Lower leg skin (tissue), 4 donors: ENCODE results near the gene TMEM213. TPM values are rescaled to one million over a fixed set of nuclear protein-coding genes. Genes with fewer than 3 reads are reported as not detected.

Experiments
- DNase-seq, 2 donors: peaks; one replicate each; pipeline ENCODE4 v3.0.0-alpha.2; 2019; ENCODE audit warnings: low spot score in 2 of 2
- H3K4me3 ChIP-seq: fragments of 200-600 bp; sonication (generic); 2 replicates; pipeline ENCODE4 v1.5.1; 2017; ENCODE audit warnings: mild to moderate bottlenecking, low read depth; ENCODE audit not compliant: poor library complexity, severe bottlenecking
- POLR2A ChIP-seq, 2 donors: fragments of 450-650 bp; IDR thresholded peaks; one replicate each; pipeline ENCODE4 v1.6.1; 2016 to 2017; ENCODE audit warnings: antibody characterized with exemption in 2 of 2, mild to moderate bottlenecking in 1 of 2, moderate library complexity in 1 of 2
- WGBS, 2 donors: methylation state at CpG; one replicate each; pipeline ENCODE4 v1.1.5; 2018; 5-methylcytosine and 5-hydroxymethylcytosine counted together
- intact Hi-C: fragments of 100-400 bp; cut with DNase I; formaldehyde crosslinking; loops from one replicate; pipeline ENCODE4 v1.15.0; 2023; ENCODE audit warnings: low total_unique reads
- total RNA-seq, 4 donors: library from RNA; depleted of rRNA; stranded (reverse); fragments of >200 nt; gene quantifications; one replicate each; pipeline ENCODE4 v1.1.0, GENCODE V29; 2016
- TF ChIP-seq, protein P1 (sequence below), 3 donors: fragments of 450-650 bp; IDR thresholded peaks; one replicate each; pipeline ENCODE4 v1.5.1; 2016; ENCODE audit warnings: antibody characterized with exemption in 3 of 3, mild to moderate bottlenecking in 3 of 3, moderate library complexity in 2 of 3

The TMEM213 gene
- total RNA-seq, 4 donors from 2014 or later: 2.5 to 13.3 (median 6.5) TPM

DNA sequence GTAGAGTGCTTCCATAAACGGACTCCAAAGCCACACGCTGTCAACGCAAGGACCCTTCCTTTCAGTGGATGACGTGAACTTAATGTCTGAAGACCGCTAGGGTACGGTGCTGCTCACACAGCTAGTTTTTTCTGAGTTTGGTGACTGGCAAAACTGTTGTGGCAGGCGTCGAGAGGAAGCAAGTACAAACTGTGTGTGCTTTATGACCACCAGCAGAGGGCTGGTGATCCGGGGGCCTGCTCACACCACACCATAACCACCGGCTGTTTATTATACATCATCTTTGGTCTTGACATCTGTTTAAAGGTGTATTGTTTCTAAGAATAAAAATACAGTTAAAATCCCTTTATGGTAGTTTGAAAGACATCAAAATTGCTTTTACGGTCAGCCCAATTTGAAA, 37.3 kb downstream of the TMEM213 start:
- WGBS, 2 donors: 84 to 89% methylated on average over 11 of the region's 11 CpGs
- H3K4me3 ChIP-seq: no peak overlapping the region
- no peak for TF ChIP-seq POLR2A (IDR thresholded peaks at IDR 0.05)
- TF ChIP-seq, protein P1, sequence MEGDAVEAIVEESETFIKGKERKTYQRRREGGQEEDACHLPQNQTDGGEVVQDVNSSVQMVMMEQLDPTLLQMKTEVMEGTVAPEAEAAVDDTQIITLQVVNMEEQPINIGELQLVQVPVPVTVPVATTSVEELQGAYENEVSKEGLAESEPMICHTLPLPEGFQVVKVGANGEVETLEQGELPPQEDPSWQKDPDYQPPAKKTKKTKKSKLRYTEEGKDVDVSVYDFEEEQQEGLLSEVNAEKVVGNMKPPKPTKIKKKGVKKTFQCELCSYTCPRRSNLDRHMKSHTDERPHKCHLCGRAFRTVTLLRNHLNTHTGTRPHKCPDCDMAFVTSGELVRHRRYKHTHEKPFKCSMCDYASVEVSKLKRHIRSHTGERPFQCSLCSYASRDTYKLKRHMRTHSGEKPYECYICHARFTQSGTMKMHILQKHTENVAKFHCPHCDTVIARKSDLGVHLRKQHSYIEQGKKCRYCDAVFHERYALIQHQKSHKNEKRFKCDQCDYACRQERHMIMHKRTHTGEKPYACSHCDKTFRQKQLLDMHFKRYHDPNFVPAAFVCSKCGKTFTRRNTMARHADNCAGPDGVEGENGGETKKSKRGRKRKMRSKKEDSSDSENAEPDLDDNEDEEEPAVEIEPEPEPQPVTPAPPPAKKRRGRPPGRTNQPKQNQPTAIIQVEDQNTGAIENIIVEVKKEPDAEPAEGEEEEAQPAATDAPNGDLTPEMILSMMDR (IDR thresholded peaks at IDR 0.05): no peak
- intact Hi-C loops: no loop called here
- DNase-seq: no peak

GRCh38 chr7:138837627-138838026, 39.8 kb downstream of the TMEM213 start:
- TF ChIP-seq POLR2A (IDR thresholded peaks at IDR 0.05): no peak
- TF ChIP-seq, protein P1 (IDR thresholded peaks at IDR 0.05): no peak
- WGBS, 2 donors: 70 to 74% methylated on average over 11 to 13 of the region's 13 CpGs
- intact Hi-C loops: no loop called here
- no peak overlapping the region for H3K4me3 ChIP-seq
- DNase-seq: no peak

DNA sequence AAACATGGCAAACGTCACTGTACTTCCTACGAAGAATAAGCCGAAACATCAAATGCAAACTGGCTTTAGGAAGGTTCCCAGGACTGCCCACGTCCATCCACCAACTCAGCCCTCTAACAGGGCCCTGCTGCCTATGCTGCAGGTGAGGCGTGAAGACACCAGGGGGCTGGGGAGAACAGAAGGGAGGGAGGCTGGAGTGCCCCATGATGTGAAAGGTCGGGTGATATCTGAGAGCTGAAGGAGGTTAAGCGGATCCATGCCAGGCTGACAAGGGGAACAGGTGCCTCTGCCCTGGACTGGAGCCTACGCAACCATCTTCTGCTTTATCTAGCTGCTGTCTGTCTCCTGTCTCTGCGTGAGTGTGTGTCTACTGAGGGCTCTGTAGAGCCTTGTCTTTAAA, 40.4 kb downstream of the TMEM213 start:
- H3K4me3 ChIP-seq: no peak overlapping the region
- no peak for TF ChIP-seq POLR2A (IDR thresholded peaks at IDR 0.05)
- WGBS, 2 donors: 87 to 88% methylated on average over 9 of the region's 9 CpGs
- DNase-seq: no peak
- intact Hi-C loops: no loop called here

- TF ChIP-seq POLR2A (IDR thresholded peaks at IDR 0.05): no peak
- TF ChIP-seq, protein P1 (IDR thresholded peaks at IDR 0.05): no peak
- WGBS, 2 donors: 88 to 92% methylated on average over 12 of the region's 12 CpGs
- DNase-seq: no peak
- intact Hi-C loops: no loop called here
- no peak overlapping the region for H3K4me3 ChIP-seq
These were observed 44.3 kb downstream of the TMEM213 start for GRCh38 chr7:138842111-138842510.

DNA sequence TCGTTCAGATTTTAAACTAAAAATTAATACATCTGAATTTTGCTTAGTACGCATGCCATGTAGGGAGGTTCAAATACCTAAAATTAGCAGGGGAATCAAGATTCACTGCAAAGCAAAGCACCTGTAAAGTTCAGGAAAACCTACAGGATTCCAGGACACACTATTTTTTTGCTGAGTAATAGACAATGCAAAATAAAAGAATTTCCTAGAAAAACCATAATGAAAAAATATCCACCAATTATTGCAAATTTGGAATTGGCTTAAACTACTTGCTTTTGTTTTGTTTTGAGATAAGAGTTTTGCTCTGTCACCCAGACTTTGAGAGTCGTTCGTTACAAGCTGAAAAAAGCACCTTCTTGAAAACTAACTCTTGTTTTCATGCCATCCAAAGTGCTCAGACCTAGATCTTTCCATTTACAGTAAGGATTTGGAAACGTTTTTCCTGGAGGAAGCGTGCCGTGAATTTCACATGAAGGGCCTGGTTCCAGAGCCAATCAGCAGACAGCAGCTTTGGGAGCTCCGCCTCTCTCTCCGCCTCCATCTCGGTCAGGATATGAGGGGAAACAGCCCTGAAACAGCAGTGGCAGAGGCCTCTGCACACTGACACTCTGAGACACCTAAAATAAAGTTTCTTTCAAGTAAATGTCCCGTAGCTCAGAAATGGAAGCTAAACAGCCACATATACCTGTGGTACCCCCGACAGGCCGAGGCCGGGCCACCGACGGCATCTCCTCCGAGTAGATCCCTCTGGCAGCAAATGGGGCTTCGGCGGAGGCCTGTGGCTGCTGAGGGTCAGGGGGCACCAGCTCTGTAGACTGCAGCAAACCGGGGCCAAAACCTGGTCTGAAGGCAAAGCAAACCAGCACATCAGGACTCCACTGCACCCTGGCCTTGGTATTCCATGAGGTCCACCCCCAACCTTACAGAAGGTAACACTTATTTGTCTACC, 46.1 kb downstream of the TMEM213 start:
- no peak for DNase-seq
- WGBS, 2 donors: 90% methylated on average over 20 of the region's 20 CpGs
- TF ChIP-seq, protein P1 (IDR thresholded peaks at IDR 0.05): no peak
- TF ChIP-seq POLR2A (IDR thresholded peaks at IDR 0.05): no peak
- no peak overlapping the region for H3K4me3 ChIP-seq
- intact Hi-C loops: no loop called here

DNA sequence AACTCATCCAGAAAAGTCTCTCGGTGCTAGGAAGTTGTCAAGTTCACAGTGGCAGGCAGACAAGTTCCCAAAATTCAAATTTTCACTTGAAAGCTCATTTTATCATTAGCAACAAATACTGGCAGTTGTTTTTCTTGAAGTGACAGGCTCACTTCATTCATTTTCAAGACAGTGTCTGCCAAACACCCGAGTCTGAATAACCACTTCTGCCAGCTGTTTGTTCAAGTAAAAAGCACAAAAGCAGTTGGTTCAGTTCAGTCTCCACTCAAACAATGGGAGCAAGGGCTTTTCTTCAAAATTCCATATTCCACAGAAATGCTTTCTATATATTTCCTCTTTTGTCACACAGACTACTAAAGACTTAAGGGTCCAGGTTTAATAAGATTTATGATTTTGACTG, 47.9 kb downstream of the TMEM213 start:
- intact Hi-C loops: no loop called here
- no peak for DNase-seq
- no peak for TF ChIP-seq POLR2A (IDR thresholded peaks at IDR 0.05)
- TF ChIP-seq, protein P1 (IDR thresholded peaks at IDR 0.05): no peak
- WGBS, 2 donors: 37 to 41% methylated on average over 2 of the region's 2 CpGs
- no peak overlapping the region for H3K4me3 ChIP-seq
